A673 (cell line): ENCODE measurements around the gene IGFL4.

Experiments used
- CTCF ChIP-seq: fragments of 300-800, 200-600 bp; sonication (generic); conservative IDR thresholded peaks from 2 replicates; pipeline ENCODE4 v1.5.1; 2017; ENCODE audit warnings: low read depth, mild to moderate bottlenecking, antibody characterized with exemption, low read length, moderate library complexity, mixed read lengths
- EZH2 ChIP-seq: fragments of 200-600 bp; sonication (generic); IDR thresholded peaks from 2 replicates; pipeline ENCODE4 v1.6.1; 2017; ENCODE audit warnings: borderline replicate concordance, low read depth, mild to moderate bottlenecking, mixed read lengths, antibody characterized with exemption, low read length; ENCODE audit not compliant: poor library complexity, severe bottlenecking

GRCh38 chr19:46036744-46037128 is 4.1 kb downstream of the IGFL4 start:
- no peak for TF ChIP-seq CTCF
- no peak for TF ChIP-seq EZH2
